OCI-LY7 (cell line): Measurements from ENCODE around the gene UBTD1. TPM values are rescaled to one million over a fixed set of nuclear protein-coding genes. Genes with fewer than 3 reads are reported as not detected.

Source experiments
- BruUV-seq: library from RNA; stranded (reverse); fragments of 400-500 nt; replicated peaks from 2 replicates; lab custom pipeline; 2021; lab: Mats Ljungman, UMichigan
- CTCF ChIA-PET: fragments of 300-600 bp; sonication (Branson Sonifier 250); formaldehyde crosslinking; loops from one replicate; lab custom pipeline; 2022; ENCODE audit warnings: antibody characterized with exemption; ENCODE audit not compliant: unreplicated experiment; lab: Charles Lee
- POLR2A ChIA-PET: fragments of 300-600 bp; sonication (Branson Sonifier 250); formaldehyde crosslinking; loops from one replicate; lab custom pipeline; 2022; ENCODE audit warnings: antibody characterized with exemption; lab: Charles Lee
- DNase-seq: peaks from one replicate; pipeline ENCODE4 v3.0.0-alpha.2; 2015; ENCODE audit warnings: low spot score
- H2AFZ ChIP-seq: fragments of 200-600 bp; sonication (generic), shearing (Covaris generic); 2 replicates; pipeline ENCODE4 v1.6.1; 2014; ENCODE audit warnings: mild to moderate bottlenecking, antibody characterized with exemption, low read length, moderate library complexity
- H3K27ac ChIP-seq: fragments of 200-600 bp; sonication (generic); 2 replicates; pipeline ENCODE4 v1.5.1; 2014; ENCODE audit warnings: mixed run types, low read depth, mild to moderate bottlenecking, moderate library complexity, low read length, inconsistent platforms; ENCODE audit not compliant: poor library complexity, severe bottlenecking
- H3K36me3 ChIP-seq: fragments of 200-600 bp; sonication (generic); 2 replicates; pipeline ENCODE4 v1.6.1; 2014; ENCODE audit warnings: mild to moderate bottlenecking, antibody characterized with exemption, low read length, moderate library complexity, mixed read lengths; ENCODE audit not compliant: insufficient read depth
- H3K4me1 ChIP-seq: fragments of 200-600 bp; sonication (generic); 2 replicates; pipeline ENCODE4 v1.5.1; 2014; ENCODE audit warnings: mild to moderate bottlenecking, low read length; ENCODE audit not compliant: insufficient read depth, poor library complexity, severe bottlenecking
- H3K4me2 ChIP-seq: fragments of 200-600 bp; sonication (generic); 2 replicates; pipeline ENCODE4 v1.6.1; 2014; ENCODE audit warnings: mild to moderate bottlenecking, low read length
- H3K4me3 ChIP-seq: fragments of 200-600 bp; sonication (generic); 2 replicates; pipeline ENCODE4 v1.5.1; 2014; ENCODE audit warnings: mild to moderate bottlenecking, low read depth, low read length; ENCODE audit not compliant: poor library complexity, severe bottlenecking
- H3K79me2 ChIP-seq: fragments of 200-600 bp; sonication (generic); 2 replicates; pipeline ENCODE4 v1.6.1; 2016; ENCODE audit warnings: low read depth, mild to moderate bottlenecking, low read length, moderate library complexity, mixed read lengths; ENCODE audit not compliant: insufficient read depth
- H3K9me2 ChIP-seq: fragments of 200-600 bp; sonication (generic); 2 replicates; pipeline ENCODE4 v1.6.1; 2016; ENCODE audit warnings: mild to moderate bottlenecking, low read length, mixed read lengths; ENCODE audit not compliant: insufficient read depth
- H3K9me3 ChIP-seq: fragments of 200-600 bp; sonication (generic); 2 replicates; pipeline ENCODE4 v1.6.1; 2014; ENCODE audit warnings: mild to moderate bottlenecking, mixed run types, low read length, mixed read lengths
- H4K20me1 ChIP-seq: fragments of 200-600 bp; sonication (generic); 2 replicates; pipeline ENCODE4 v1.6.1; 2014; ENCODE audit warnings: mild to moderate bottlenecking, antibody characterized with exemption, low read length, moderate library complexity, mixed read lengths; ENCODE audit not compliant: insufficient read depth
- EZH2phosphoT487 ChIP-seq: fragments of 200-600 bp; sonication (generic); IDR thresholded peaks from 2 replicates; pipeline ENCODE4 v1.6.1; 2018; ENCODE audit warnings: low read depth, borderline replicate concordance, mild to moderate bottlenecking, mixed run types, antibody characterized with exemption, low read length, moderate library complexity, mixed read lengths
- intact Hi-C: fragments of 100-400 bp; cut with micrococcal nuclease; formaldehyde crosslinking; loops from one replicate; pipeline ENCODE4 v1.10.0; 2022; ENCODE audit not compliant: unreplicated experiment
- total RNA-seq, 2 experiments: library from RNA; depleted of rRNA in 1 of 2; stranded (reverse); fragments of >200 nt in 1 of 2; shearing (Covaris generic) in 1 of 2; gene quantifications; 2 replicates each; pipeline ENCODE4 v1.2.3, GENCODE V29; 2014 to 2022
- TF ChIP-seq, protein P1 (sequence below): fragments of 200-600 bp; sonication (generic); conservative IDR thresholded peaks from 2 replicates; pipeline ENCODE4 v1.5.1; 2014; ENCODE audit warnings: mild to moderate bottlenecking, antibody characterized with exemption, low read length, moderate library complexity, mixed read lengths

Gene UBTD1
- total RNA-seq, 2 experiments from 2014 or later = 1.4 to 2.2 TPM

DNA sequence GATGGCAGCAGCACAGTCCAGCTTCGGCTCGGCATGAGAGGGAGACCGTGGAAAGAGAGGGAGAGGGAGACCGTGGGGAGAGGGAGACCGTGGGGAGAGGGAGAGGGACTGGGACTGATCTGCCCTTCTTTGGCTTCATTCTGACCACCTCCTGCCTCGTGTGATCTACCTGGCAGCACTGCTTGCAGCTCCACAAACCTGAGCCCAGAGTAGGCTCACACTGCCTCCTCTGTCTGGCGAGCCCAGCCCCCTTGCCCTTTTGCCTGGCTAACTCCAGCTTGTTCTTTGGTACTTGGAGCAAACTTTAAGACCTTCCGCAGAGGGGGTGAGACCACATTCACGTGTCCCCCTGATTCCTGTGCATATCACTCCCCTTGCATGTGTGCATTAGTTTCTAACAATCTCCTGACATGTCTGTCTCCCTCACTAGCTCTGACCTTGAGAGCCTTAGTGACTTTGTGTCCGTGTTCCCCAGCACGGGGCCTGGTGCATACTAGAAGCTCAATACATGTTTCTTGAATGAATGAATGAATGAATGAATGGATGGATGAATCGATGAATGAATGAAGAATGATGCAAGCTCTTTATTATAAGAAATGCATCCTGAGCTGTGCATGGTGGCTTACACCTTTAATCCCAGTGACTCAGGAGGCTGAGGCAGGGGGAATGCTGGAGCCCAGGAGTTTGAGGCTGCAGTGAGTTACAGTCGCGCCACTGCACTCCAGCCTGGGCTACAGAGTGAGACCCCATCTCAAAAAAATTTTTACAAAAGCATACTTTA is 31.2 kb downstream of the UBTD1 start:
- intact Hi-C loops = no loop called here
- BruUV-seq = no TSS peak
- CTCF ChIA-PET = no interaction called here

GRCh38 chr10:97531401-97531986 is 32.8 kb downstream of the UBTD1 start:
- H3K9me2 ChIP-seq = no peaks in the 10 kb centered on the region
- no peaks in the 10 kb centered on the region for H4K20me1 ChIP-seq
- no peak for DNase-seq
- intact Hi-C loops = no loop called here
- no peak overlapping the region for H3K4me3 ChIP-seq
- H3K36me3 ChIP-seq = no peaks in the 10 kb centered on the region
- H3K27ac ChIP-seq = no peak overlapping the region
- H3K4me2 ChIP-seq = no peak overlapping the region
- no peak for TF ChIP-seq EZH2phosphoT487
- TF ChIP-seq, protein P1, sequence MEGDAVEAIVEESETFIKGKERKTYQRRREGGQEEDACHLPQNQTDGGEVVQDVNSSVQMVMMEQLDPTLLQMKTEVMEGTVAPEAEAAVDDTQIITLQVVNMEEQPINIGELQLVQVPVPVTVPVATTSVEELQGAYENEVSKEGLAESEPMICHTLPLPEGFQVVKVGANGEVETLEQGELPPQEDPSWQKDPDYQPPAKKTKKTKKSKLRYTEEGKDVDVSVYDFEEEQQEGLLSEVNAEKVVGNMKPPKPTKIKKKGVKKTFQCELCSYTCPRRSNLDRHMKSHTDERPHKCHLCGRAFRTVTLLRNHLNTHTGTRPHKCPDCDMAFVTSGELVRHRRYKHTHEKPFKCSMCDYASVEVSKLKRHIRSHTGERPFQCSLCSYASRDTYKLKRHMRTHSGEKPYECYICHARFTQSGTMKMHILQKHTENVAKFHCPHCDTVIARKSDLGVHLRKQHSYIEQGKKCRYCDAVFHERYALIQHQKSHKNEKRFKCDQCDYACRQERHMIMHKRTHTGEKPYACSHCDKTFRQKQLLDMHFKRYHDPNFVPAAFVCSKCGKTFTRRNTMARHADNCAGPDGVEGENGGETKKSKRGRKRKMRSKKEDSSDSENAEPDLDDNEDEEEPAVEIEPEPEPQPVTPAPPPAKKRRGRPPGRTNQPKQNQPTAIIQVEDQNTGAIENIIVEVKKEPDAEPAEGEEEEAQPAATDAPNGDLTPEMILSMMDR = no peak
- POLR2A ChIA-PET = interaction anchor here (1.1 kb wide), 1 partner anchor 39 kb away, joined by 3 read pairs; no protein-coding TSS in a partner anchor
- CTCF ChIA-PET = no interaction called here
- no peaks in the 10 kb centered on the region for H3K79me2 ChIP-seq
- no TSS peak for BruUV-seq
- H2AFZ ChIP-seq = no peak overlapping the region
- H3K9me3 ChIP-seq = no peaks in the 10 kb centered on the region
- H3K4me1 ChIP-seq = no peaks in the 10 kb centered on the region

More for the DNA sequence above, 31.2 kb downstream of the UBTD1 start:
- no peak for DNase-seq
- Histone ChIP-seq H3K9me3 (no peaks in the 10 kb centered on the region), H2AFZ (no peak overlapping the region), H3K4me2 (no peak overlapping the region), H3K9me2 (no peaks in the 10 kb centered on the region), H3K79me2 (no peaks in the 10 kb centered on the region), H3K36me3 (no peaks in the 10 kb centered on the region), H3K4me3 (no peak overlapping the region), H3K27ac (no peak overlapping the region), H3K4me1 (no peaks in the 10 kb centered on the region), H4K20me1 (no peaks in the 10 kb centered on the region)
- no peak for TF ChIP-seq EZH2phosphoT487
- TF ChIP-seq, protein P1 = no peak
- POLR2A ChIA-PET = no interaction called here
